Prostate gland (tissue), 2 donors: ENCODE data around the gene SETBP1.

Experiments used
- CTCF ChIP-seq, 4 experiments: fragments of 200-600 bp in 2 of 4; fragments of 450-650 bp in 2 of 4; sonication (generic) in 2 of 4; IDR thresholded peaks; 1 replicate in 3 of 4; 2 replicates in 1 of 4; pipeline ENCODE4 v1.5.1; 2016 to 2019; ENCODE audit warnings: antibody characterized with exemption in 4 of 4, mild to moderate bottlenecking in 2 of 4, moderate library complexity in 2 of 4
- POLR2A ChIP-seq: fragments of 450-650 bp; IDR thresholded peaks from one replicate; pipeline ENCODE4 v1.6.1; 2016; ENCODE audit warnings: antibody characterized with exemption, mild to moderate bottlenecking

GRCh38 chr18:44824884-44825283, 144.2 kb downstream of the SETBP1 start:
- TF ChIP-seq POLR2A (no peak), CTCF (IDR thresholded peaks at IDR 0.05) (no peak)
